GM12878 (cell line): Measurements from ENCODE around the gene GPC5. TPM values are rescaled to one million over a fixed set of nuclear protein-coding genes. Genes with fewer than 3 reads are reported as not detected.

Experiments
- ATAC-seq: fragments of 200-7000 bp; cut with Tn5 transposase; 3 replicates; pipeline ENCODE4 v1.9.1; 2020; ENCODE audit warnings: mild to moderate bottlenecking, moderate library complexity
- BruUV-seq: library from RNA; stranded (reverse); fragments of 400-500 nt; replicated peaks from 2 replicates; lab custom pipeline; 2021; lab: Mats Ljungman, UMichigan
- CTCF ChIA-PET: fragments of 300-600 bp; sonication (Branson Sonifier 250); formaldehyde crosslinking; extraction: SDS; loops from one replicate; lab custom pipeline; 2021; ENCODE audit warnings: inconsistent platforms; lab: Yijun Ruan, JAX
- POLR2A ChIA-PET: fragments of 350-600 bp; formaldehyde crosslinking; extraction: SDS; loops from one replicate; lab custom pipeline; 2021; ENCODE audit warnings: inconsistent platforms; lab: Charles Lee
- RAD21 ChIA-PET: fragments of 300-600 bp; sonication (Branson Sonifier 250); formaldehyde crosslinking; loops from one replicate; lab custom pipeline; 2023; ENCODE audit warnings: antibody characterized with exemption; ENCODE audit not compliant: unreplicated experiment; lab: Charles Lee
- SMC1A ChIA-PET: fragments of 300-600 bp; sonication (Branson Sonifier 250); formaldehyde crosslinking; loops from one replicate; lab custom pipeline; 2023; ENCODE audit not compliant: unreplicated experiment, uncharacterized antibody; lab: Charles Lee
- DNase-seq: peaks from one replicate; pipeline ENCODE4 v3.0.0-alpha.2; 2011; ENCODE audit warnings: low read depth, low spot score
- FAIRE-seq: peaks from 3 replicates; lab custom pipeline; 2011; peaks lifted over from hg19 to GRCh38; lab: Jason Lieb, UNC
- H2AFZ ChIP-seq: 2 replicates; pipeline ENCODE4 v1.6.0; 2011; ENCODE audit warnings: low read depth, low read length, control low read depth; ENCODE audit not compliant: control insufficient read depth
- H3K27ac ChIP-seq: 2 replicates; pipeline ENCODE4 v1.5.1; 2011; ENCODE audit warnings: control low read depth; ENCODE audit not compliant: control insufficient read depth, insufficient read depth
- H3K27me3 ChIP-seq, 2 experiments: replicated peaks in 1 of 2; 2 replicates each; pipeline versions ENCODE4 v1.6.0 to v1.6.1; 2011; ENCODE audit warnings: low read length in 1 of 2; ENCODE audit not compliant: control insufficient read depth in 2 of 2, insufficient read depth in 2 of 2
- H3K36me3 ChIP-seq, 2 experiments: 2 replicates each; pipeline ENCODE4 v1.5.1; 2011; ENCODE audit warnings: low read length in 1 of 2; ENCODE audit not compliant: control insufficient read depth in 2 of 2, insufficient read depth in 2 of 2
- H3K4me1 ChIP-seq: 2 replicates; pipeline ENCODE4 v1.6.1; 2011; ENCODE audit warnings: mild to moderate bottlenecking, low read length, moderate library complexity, mixed read lengths; ENCODE audit not compliant: control insufficient read depth, insufficient read depth
- H3K4me2 ChIP-seq: 2 replicates; pipeline ENCODE4 v1.6.0; 2011; ENCODE audit warnings: control low read depth; ENCODE audit not compliant: control insufficient read depth, insufficient read depth
- H3K4me3 ChIP-seq: fragments of 200-600 bp; sonication (generic); 2 replicates; pipeline ENCODE4 v1.5.1; 2016
- H3K79me2 ChIP-seq: 2 replicates; pipeline ENCODE4 v1.6.0; 2011; ENCODE audit warnings: low read length; ENCODE audit not compliant: control insufficient read depth, insufficient read depth
- H3K9ac ChIP-seq: 2 replicates; pipeline ENCODE4 v1.8.0; 2011; ENCODE audit warnings: low read length, control low read depth, mixed read lengths; ENCODE audit not compliant: control insufficient read depth, insufficient read depth
- H3K9me3 ChIP-seq: replicated peaks from 3 replicates; pipeline ENCODE4 v1.5.1; 2011; ENCODE audit warnings: mild to moderate bottlenecking, low read length; ENCODE audit not compliant: control insufficient read depth, insufficient read depth
- H4K20me1 ChIP-seq: 2 replicates; pipeline ENCODE4 v1.6.0; 2011; ENCODE audit not compliant: control insufficient read depth, insufficient read depth
- JUNB ChIP-seq: IDR thresholded peaks from 2 replicates; pipeline ENCODE4 v1.6.1; 2016; ENCODE audit warnings: antibody characterized with exemption, mild to moderate bottlenecking
- MEF2B ChIP-seq: fragments of 450-650 bp; IDR thresholded peaks from 2 replicates; pipeline ENCODE4 v1.6.1; 2018; ENCODE audit warnings: mild to moderate bottlenecking, moderate library complexity; ENCODE audit not compliant: partially characterized antibody, poor library complexity, severe bottlenecking
- MTA2 ChIP-seq: fragments of 450-650 bp; IDR thresholded peaks from 2 replicates; pipeline ENCODE4 v1.6.1; 2016; ENCODE audit warnings: low read depth, mild to moderate bottlenecking, moderate library complexity
- NBN ChIP-seq: fragments of 450-650 bp; IDR thresholded peaks from 2 replicates; pipeline ENCODE4 v1.6.1; 2016
- NFXL1 ChIP-seq: fragments of 450-650 bp; IDR thresholded peaks from 2 replicates; pipeline ENCODE4 v1.6.1; 2017; ENCODE audit warnings: antibody characterized with exemption, mild to moderate bottlenecking, borderline replicate concordance
- POLR2A ChIP-seq: IDR thresholded peaks from 2 replicates; pipeline ENCODE4 v1.6.1; 2011; ENCODE audit warnings: low read depth, mild to moderate bottlenecking, low read length
- SMAD1 ChIP-seq: fragments of 450-650 bp; IDR thresholded peaks from 2 replicates; pipeline ENCODE4 v1.6.1; 2018; ENCODE audit warnings: mild to moderate bottlenecking, low read depth; ENCODE audit not compliant: partially characterized antibody
- SREBF2 ChIP-seq: IDR thresholded peaks from 2 replicates; pipeline ENCODE4 v1.6.1; 2012; ENCODE audit warnings: mild to moderate bottlenecking, low read length
- SUZ12 ChIP-seq: fragments of 200-600 bp; sonication (generic); IDR thresholded peaks from one replicate; pipeline ENCODE4 v1.6.1; 2018; ENCODE audit warnings: antibody characterized with exemption, mild to moderate bottlenecking; ENCODE audit not compliant: unreplicated experiment
- TAF1 ChIP-seq: IDR thresholded peaks from 2 replicates; pipeline ENCODE4 v1.6.1; 2011; ENCODE audit warnings: mild to moderate bottlenecking, low read depth, low read length, borderline replicate concordance
- ZNF622 ChIP-seq: fragments of 450-650 bp; IDR thresholded peaks from 2 replicates; pipeline ENCODE4 v1.6.1; 2017; ENCODE audit warnings: mild to moderate bottlenecking, inconsistent platforms
- WGBS: methylation state at CpG from one replicate; pipeline ENCODE4 v1.1.6; 2016; ENCODE audit warnings: low lambda C conversion rate; ENCODE audit not compliant: insufficient replicate concordance, insufficient coverage; ENCODE audit errors: missing lambda C conversion rate; 5-methylcytosine and 5-hydroxymethylcytosine counted together
- in situ Hi-C: fragments of 300-500 bp; cut with MboI; formaldehyde crosslinking; loops from 9 replicates; pipeline ENCODE4 v1.14.3; 2018; ENCODE audit warnings: mixed read lengths
- intact Hi-C: fragments of 100-400 bp; cut with micrococcal nuclease; formaldehyde crosslinking; loops from one replicate; pipeline ENCODE4 v1.14.2; 2022; ENCODE audit not compliant: unreplicated experiment
- polyA plus RNA-seq, 11 experiments: library from polyadenylated mRNA; depleted of rRNA in 4 of 11; unstranded in 6 of 11; stranded (reverse) in 5 of 11; fragments of >200 nt; fragmentation: Nextera tagmentation in 4 of 11; fragmentation: Illumina TruSeq in 1 of 11; extraction: Ambion mirVana in 4 of 11; extraction: Trizol in 1 of 11; gene quantifications; 1 replicate in 1 of 11; 2 replicates in 10 of 11; pipeline versions ENCODE4 v1.2.1 to v1.2.3, GENCODE V29; 2011 to 2016; ENCODE audit warnings: inconsistent platforms in 2 of 11, missing spikeins in 2 of 11, low read depth in 1 of 11
- total RNA-seq, 4 experiments: library from RNA; depleted of rRNA in 3 of 4; stranded (reverse); fragments of >200 nt in 3 of 4; fragmentation: Illumina TruSeq in 1 of 4; extraction: Trizol in 1 of 4; gene quantifications; 2 replicates each; pipeline versions ENCODE4 v1.2.1 to v1.2.3, GENCODE V29; 2013 to 2021
- TF ChIP-seq, protein P1 (sequence below): fragments of 450-650 bp; formaldehyde crosslinking; IDR thresholded peaks from 2 replicates; pipeline ENCODE4 v1.5.0; 2022; ENCODE audit warnings: mild to moderate bottlenecking, missing genetic modification characterization
- TF ChIP-seq, protein P2 (sequence below): IDR thresholded peaks from 2 replicates; pipeline ENCODE4 v1.6.1; 2012; ENCODE audit warnings: mild to moderate bottlenecking, low read depth, low read length

The GPC5 gene
- total and polyA plus RNA-seq, 10 of the 15 experiments (the other 5 are each of a cell fraction or from before 2014, with no cell fraction given) = 0.05 to 0.87 (median 0.44) TPM; not detected in 1

DNA sequence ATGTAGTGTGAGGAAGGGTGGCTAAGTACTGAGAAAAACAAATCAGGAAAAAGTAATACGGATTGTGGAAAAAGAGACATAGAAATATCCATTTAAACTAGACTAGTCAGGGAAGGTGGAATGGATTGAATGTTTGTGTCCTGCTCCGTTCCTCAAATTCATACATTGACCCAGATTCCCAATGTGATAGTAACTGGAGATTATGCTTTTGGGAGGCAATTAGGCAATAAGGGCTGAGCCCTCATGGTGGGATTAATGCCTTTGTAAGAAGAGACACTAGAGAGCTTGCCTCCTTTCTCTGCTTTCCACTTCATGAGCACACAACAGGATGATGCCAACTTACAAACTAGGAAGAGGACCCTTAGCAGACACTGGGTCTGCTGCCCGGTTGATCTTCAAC lies 1063.0 kb downstream of the GPC5 start:
- FAIRE-seq (no peak), ATAC-seq (no peak), DNase-seq (no peak)
- H3K4me3 ChIP-seq = no peak overlapping the region
- no peak overlapping the region for H3K9ac ChIP-seq
- H3K4me1 ChIP-seq = no peaks in the 10 kb centered on the region
- H2AFZ ChIP-seq = no peak overlapping the region
- no peak overlapping the region for H3K4me2 ChIP-seq
- H3K36me3 ChIP-seq = no peaks in the 10 kb centered on the region
- no peak for TF ChIP-seq MEF2B
- no peak for TF ChIP-seq TAF1
- no peak for TF ChIP-seq SREBF2
- TF ChIP-seq ZNF622 = no peak
- no peak for TF ChIP-seq MTA2
- TF ChIP-seq POLR2A = no peak
- no peak for TF ChIP-seq NFXL1
- 13% methylated on average over 3 of the region's 3 CpGs for WGBS
- no peak overlapping the region for H3K27ac ChIP-seq
- intact Hi-C loops (no loop called here), in situ Hi-C loops (no loop called here)
- no peaks in the 10 kb centered on the region for H3K9me3 ChIP-seq
- no peaks in the 10 kb centered on the region for H4K20me1 ChIP-seq
- no TSS peak for BruUV-seq
- ChIA-PET POLR2A (no interaction called here), CTCF (no interaction called here), SMC1A (interaction anchor here (0.6 kb wide), 1 partner anchor 234 kb away, joined by 4 read pairs; no protein-coding TSS in a partner anchor), RAD21 (no interaction called here)
- H3K79me2 ChIP-seq = no peaks in the 10 kb centered on the region
- no peaks in the 10 kb centered on the region for H3K27me3 ChIP-seq

DNA sequence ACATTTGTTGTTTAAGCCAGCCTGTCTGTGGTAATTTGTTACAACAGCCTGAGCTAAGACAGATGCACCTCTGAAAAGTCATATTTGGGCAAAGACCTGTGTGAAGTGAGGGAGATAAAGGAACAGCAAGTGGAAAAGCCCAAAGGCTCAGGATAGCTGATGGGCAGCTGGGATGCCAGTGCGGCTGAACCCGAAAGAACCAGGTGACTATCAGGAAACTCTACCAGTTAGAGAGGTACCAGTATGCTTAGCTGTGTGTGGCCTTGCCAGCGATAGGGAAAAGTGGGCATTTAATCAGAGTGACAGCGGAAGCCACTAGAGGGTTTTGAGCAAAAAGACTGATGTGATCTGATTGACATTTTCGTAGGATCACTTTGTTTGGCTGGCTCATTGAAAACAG lies 1063.4 kb downstream of the GPC5 start:
- CTCF ChIA-PET = no interaction called here
- TF ChIP-seq SMAD1 = no peak
- no peak for TF ChIP-seq JUNB
- TF ChIP-seq NBN = no peak
- no peak for TF ChIP-seq SUZ12
- TF ChIP-seq, protein P1, sequence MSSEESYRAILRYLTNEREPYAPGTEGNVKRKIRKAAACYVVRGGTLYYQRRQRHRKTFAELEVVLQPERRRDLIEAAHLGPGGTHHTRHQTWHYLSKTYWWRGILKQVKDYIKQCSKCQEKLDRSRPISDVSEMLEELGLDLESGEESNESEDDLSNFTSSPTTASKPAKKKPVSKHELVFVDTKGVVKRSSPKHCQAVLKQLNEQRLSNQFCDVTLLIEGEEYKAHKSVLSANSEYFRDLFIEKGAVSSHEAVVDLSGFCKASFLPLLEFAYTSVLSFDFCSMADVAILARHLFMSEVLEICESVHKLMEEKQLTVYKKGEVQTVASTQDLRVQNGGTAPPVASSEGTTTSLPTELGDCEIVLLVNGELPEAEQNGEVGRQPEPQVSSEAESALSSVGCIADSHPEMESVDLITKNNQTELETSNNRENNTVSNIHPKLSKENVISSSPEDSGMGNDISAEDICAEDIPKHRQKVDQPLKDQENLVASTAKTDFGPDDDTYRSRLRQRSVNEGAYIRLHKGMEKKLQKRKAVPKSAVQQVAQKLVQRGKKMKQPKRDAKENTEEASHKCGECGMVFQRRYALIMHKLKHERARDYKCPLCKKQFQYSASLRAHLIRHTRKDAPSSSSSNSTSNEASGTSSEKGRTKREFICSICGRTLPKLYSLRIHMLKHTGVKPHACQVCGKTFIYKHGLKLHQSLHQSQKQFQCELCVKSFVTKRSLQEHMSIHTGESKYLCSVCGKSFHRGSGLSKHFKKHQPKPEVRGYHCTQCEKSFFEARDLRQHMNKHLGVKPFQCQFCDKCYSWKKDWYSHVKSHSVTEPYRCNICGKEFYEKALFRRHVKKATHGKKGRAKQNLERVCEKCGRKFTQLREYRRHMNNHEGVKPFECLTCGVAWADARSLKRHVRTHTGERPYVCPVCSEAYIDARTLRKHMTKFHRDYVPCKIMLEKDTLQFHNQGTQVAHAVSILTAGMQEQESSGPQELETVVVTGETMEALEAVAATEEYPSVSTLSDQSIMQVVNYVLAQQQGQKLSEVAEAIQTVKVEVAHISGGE (CRISPR knock-in tag) = no peak
- TF ChIP-seq, protein P2, sequence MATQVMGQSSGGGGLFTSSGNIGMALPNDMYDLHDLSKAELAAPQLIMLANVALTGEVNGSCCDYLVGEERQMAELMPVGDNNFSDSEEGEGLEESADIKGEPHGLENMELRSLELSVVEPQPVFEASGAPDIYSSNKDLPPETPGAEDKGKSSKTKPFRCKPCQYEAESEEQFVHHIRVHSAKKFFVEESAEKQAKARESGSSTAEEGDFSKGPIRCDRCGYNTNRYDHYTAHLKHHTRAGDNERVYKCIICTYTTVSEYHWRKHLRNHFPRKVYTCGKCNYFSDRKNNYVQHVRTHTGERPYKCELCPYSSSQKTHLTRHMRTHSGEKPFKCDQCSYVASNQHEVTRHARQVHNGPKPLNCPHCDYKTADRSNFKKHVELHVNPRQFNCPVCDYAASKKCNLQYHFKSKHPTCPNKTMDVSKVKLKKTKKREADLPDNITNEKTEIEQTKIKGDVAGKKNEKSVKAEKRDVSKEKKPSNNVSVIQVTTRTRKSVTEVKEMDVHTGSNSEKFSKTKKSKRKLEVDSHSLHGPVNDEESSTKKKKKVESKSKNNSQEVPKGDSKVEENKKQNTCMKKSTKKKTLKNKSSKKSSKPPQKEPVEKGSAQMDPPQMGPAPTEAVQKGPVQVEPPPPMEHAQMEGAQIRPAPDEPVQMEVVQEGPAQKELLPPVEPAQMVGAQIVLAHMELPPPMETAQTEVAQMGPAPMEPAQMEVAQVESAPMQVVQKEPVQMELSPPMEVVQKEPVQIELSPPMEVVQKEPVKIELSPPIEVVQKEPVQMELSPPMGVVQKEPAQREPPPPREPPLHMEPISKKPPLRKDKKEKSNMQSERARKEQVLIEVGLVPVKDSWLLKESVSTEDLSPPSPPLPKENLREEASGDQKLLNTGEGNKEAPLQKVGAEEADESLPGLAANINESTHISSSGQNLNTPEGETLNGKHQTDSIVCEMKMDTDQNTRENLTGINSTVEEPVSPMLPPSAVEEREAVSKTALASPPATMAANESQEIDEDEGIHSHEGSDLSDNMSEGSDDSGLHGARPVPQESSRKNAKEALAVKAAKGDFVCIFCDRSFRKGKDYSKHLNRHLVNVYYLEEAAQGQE = no peak
- TF ChIP-seq ZNF622 = no peak

More for the DNA sequence above, 1063.4 kb downstream of the GPC5 start:
- WGBS = 7% methylated on average over 5 of the region's 5 CpGs
- Histone ChIP-seq H3K9ac (no peak overlapping the region), H3K9me3 (no peaks in the 10 kb centered on the region), H3K4me2 (no peak overlapping the region), H4K20me1 (no peaks in the 10 kb centered on the region), H3K4me1 (no peaks in the 10 kb centered on the region), H3K4me3 (no peak overlapping the region), H3K36me3 (no peaks in the 10 kb centered on the region), H3K27ac (no peak overlapping the region), H3K27me3 (no peaks in the 10 kb centered on the region), H3K79me2 (no peaks in the 10 kb centered on the region), H2AFZ (no peak overlapping the region)
- DNase-seq (no peak), ATAC-seq (no peak), FAIRE-seq (no peak)
- RAD21 ChIA-PET = no interaction called here
- SMC1A ChIA-PET = no interaction called here
- in situ Hi-C loops = no loop called here
- intact Hi-C loops = no loop called here
- POLR2A ChIA-PET = no interaction called here
- BruUV-seq = no TSS peak
